ENCODE measurements around the gene ZC3HAV1L. TPM values are rescaled to one million over a fixed set of nuclear protein-coding genes. Genes with fewer than 3 reads are reported as not detected.

ZC3HAV1L gene
- total and polyA plus RNA-seq, 2 of the 8 experiments (the other 6 are each of a cell fraction or from before 2014, with no cell fraction given): 5.2 to 7.0 TPM

DNA sequence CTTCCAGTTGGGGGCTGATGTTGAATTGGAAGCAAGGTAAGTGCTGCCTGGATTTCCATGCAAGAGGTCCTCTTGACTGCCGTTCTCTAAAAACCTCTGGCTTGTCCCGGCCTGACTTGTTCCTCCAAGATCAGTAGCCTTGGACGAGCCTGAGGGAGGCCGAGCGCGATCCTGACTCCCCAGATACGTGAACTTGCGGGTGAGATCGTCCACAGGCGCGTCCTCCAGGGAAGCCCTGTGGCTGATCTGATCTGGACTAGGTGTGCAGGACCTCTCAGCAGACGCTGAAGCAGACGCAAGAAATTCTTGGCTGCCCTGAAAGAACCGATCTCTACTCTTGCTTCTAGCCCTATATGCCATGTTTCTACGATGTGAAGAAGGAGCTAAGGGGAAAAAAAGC lies 44.0 kb upstream of the ZC3HAV1L start:
- Histone ChIP-seq H3K79me1 (ENCODE audit: low read depth, low read length) (no peaks in the 10 kb centered on the region), H3K4me2 (ENCODE audit: insufficient read depth in 1 of 2, low read depth in 2 of 2, low read length in 2 of 2) (no peak overlapping the region), H2BK5ac (ENCODE audit: low read depth, low read length) (no peak overlapping the region), H3K23me2 (ENCODE audit: low read depth, low read length) (no peaks in the 10 kb centered on the region), H4K8ac (ENCODE audit: extremely low read depth, insufficient read depth, low read length) (no peak overlapping the region), H3K9me3 (ENCODE audit: insufficient read depth in 2 of 2, low read depth in 1 of 2, low read length in 1 of 2) (no peaks in the 10 kb centered on the region), H4K5ac (ENCODE audit: insufficient read length, low read depth, low read length) (no peak overlapping the region), H3K4me3 (ENCODE audit: extremely low read depth in 1 of 4, insufficient read depth in 2 of 4, low read depth in 3 of 4, low read length in 4 of 4) (no peak overlapping the region), H2AFZ (ENCODE audit: low read length) (no peak overlapping the region), H2BK120ac (replicated peaks; ENCODE audit: low read depth, low read length) (no peak overlapping the region), H3K79me2 (ENCODE audit: control insufficient read depth in 1 of 2, insufficient read depth in 2 of 2, low read length in 2 of 2) (no peaks in the 10 kb centered on the region), H3K4ac (replicated peaks; ENCODE audit: insufficient read length, low read depth, low read length) (no peak overlapping the region), H4K91ac (replicated peaks; ENCODE audit: insufficient read length, low read length) (no peak overlapping the region), H2BK12ac (ENCODE audit: low read depth, low read length) (no peak overlapping the region), H2BK15ac (ENCODE audit: low read length) (no peak overlapping the region), H3K27ac (ENCODE audit: low read depth, low read length) (no peak overlapping the region), H3K18ac (ENCODE audit: extremely low read depth, low read length) (no peak overlapping the region), H3K36me3 (ENCODE audit: control insufficient read depth in 2 of 4, insufficient read depth in 4 of 4, low read length in 3 of 4) (peaks cover 2 to 39% (median 30%) of the 10 kb centered on the region in 4 experiments; a peak in 6 of 8 replicates), H3K14ac (ENCODE audit: insufficient read length) (no peak overlapping the region), H4K20me1 (replicated peaks in 1 of 2; ENCODE audit: control insufficient read depth in 1 of 2, insufficient read depth in 2 of 2, low read length in 2 of 2) (peaks cover 2% of the 10 kb centered on the region in 2 experiments), H3K56ac (replicated peaks; ENCODE audit: insufficient read length, low read depth, low read length) (no peak overlapping the region), H3K23ac (ENCODE audit: insufficient read length) (no peak overlapping the region), H3K27me3 (replicated peaks in 1 of 4; ENCODE audit: control insufficient read depth in 3 of 4, extremely low read depth in 1 of 4, insufficient read depth in 3 of 4, low read length in 3 of 4) (no peaks in the 10 kb centered on the region), H2BK20ac (ENCODE audit: low read length) (no peak overlapping the region), H3K9ac (replicated peaks in 1 of 4; ENCODE audit: extremely low read depth in 1 of 4, low read depth in 3 of 4, low read length in 3 of 4) (no peak overlapping the region), H2AK5ac (ENCODE audit: low read depth, low read length) (no peak overlapping the region), H3K4me1 (replicated peaks in 1 of 4; ENCODE audit: control insufficient read depth in 3 of 4, insufficient read depth in 4 of 4, low read length in 3 of 4) (peaks cover 0 to under 1% (median 0%) of the 10 kb centered on the region in 4 experiments; a peak in 2 of 7 replicates)
- no peak for TF ChIP-seq SAP30 (IDR thresholded peaks at IDR 0.05; ENCODE audit: insufficient read depth, insufficient replicate concordance, low read length)
- TF ChIP-seq SUZ12 (IDR thresholded peaks at IDR 0.05; ENCODE audit: low read length): no peak
- TF ChIP-seq CREB1 (IDR thresholded peaks at IDR 0.05): no peak
- no peak for FAIRE-seq
- ChIA-PET CTCF (ENCODE audit: partially characterized antibody) (interaction anchor here (0.9 to 1.0 kb wide), 3 partner anchors 8 to 47 kb away, joined by 3 read pairs; no protein-coding TSS in a partner anchor), POLR2A (ENCODE audit: partially characterized antibody) (no interaction called here)
- no peak for DNase-seq (ENCODE audit: low read depth in 1 of 2, low spot score in 2 of 2)
- 90% methylated on average over 15 of the region's 15 CpGs; no CpG with 5 or more reads in 1 of the 2 experiments for WGBS, 2 experiments (ENCODE audit: extremely low coverage in 1 of 2, insufficient coverage in 1 of 2, insufficient read length in 1 of 2, insufficient replicate concordance in 2 of 2, low coverage in 1 of 2, low lambda C conversion rate in 2 of 2, missing lambda C conversion rate in 1 of 2)
